Natural killer cell treated with Interleukin-12 subunit alpha and Interleukin-12 subunit beta and Interleukin-15 and Interleukin-18, amount 100 ng/mL, for 72 hours (primary cell): Measurements from ENCODE around the gene PCP4L1. TPM values are rescaled to one million over a fixed set of nuclear protein-coding genes. Genes with fewer than 3 reads are reported as not detected.

Experiments used
- ATAC-seq, 2 donors: fragments of 150-1000 bp; cut with Tn5 transposase in 1 of 2; sonication (Bioruptor Pico), chemical (Tn5 transposase) in 1 of 2; 2 replicates each; pipeline ENCODE4 v1.10.0; 2021
- DNase-seq: peaks from one replicate; pipeline ENCODE4 v3.0.0; 2022; ENCODE audit warnings: low spot score
- H3K27ac Mint-ChIP-seq, 2 donors: 1 replicate in 1 of 2; 2 replicates in 1 of 2; pipeline ENCODE4 v1.8.0; 2022; ENCODE audit warnings: mixed read lengths in 2 of 2, mild to moderate bottlenecking in 1 of 2, moderate library complexity in 1 of 2
- H3K27me3 Mint-ChIP-seq, 2 donors: 1 replicate in 1 of 2; 2 replicates in 1 of 2; pipeline ENCODE4 v1.8.0; 2022; ENCODE audit warnings: mixed read lengths in 2 of 2
- H3K36me3 Mint-ChIP-seq: one replicate; pipeline ENCODE4 v1.8.0; 2022; ENCODE audit warnings: mixed read lengths
- H3K4me1 Mint-ChIP-seq, 2 donors: 1 replicate in 1 of 2; 2 replicates in 1 of 2; pipeline ENCODE4 v1.8.0; 2022; ENCODE audit warnings: low read depth in 2 of 2, mixed read lengths in 2 of 2, mild to moderate bottlenecking in 1 of 2
- H3K4me3 Mint-ChIP-seq: one replicate; pipeline ENCODE4 v1.8.0; 2022; ENCODE audit warnings: mixed read lengths
- H3K9me3 Mint-ChIP-seq: 2 replicates; pipeline ENCODE4 v1.8.0; 2022; ENCODE audit warnings: mixed read lengths
- total RNA-seq, 2 donors: library from RNA; stranded (reverse); gene quantifications; one replicate each; pipeline ENCODE4 v1.2.3, GENCODE V29; 2022

The PCP4L1 gene
- under 1 TPM in 1 of 2 donors, not detected in 1; 0.31 TPM for total RNA-seq

GRCh38 chr1:161258439-161259344 lies at the start of gene PCP4L1:
Gene PCP4L1 (plus strand): TSS chr1:161258745. CDS start chr1:161258975, 230 bp downstream.
- H3K27me3 Mint-ChIP-seq, result peaks cover 41 to 63% of the 10 kb centered on the region in 2 donors
- ATAC-seq (peak; percentile 85 to 92), DNase-seq (peak; percentile 64)
- H3K27ac Mint-ChIP-seq, result no peak within 1 kb of the TSS
- H3K4me1 Mint-ChIP-seq, result peaks cover 12 to 13% of the 10 kb centered on the region in 2 donors
- peaks cover 14% of the 10 kb centered on the region for H3K36me3 Mint-ChIP-seq
- H3K9me3 Mint-ChIP-seq, result no peaks in the 10 kb centered on the region
- H3K4me3 Mint-ChIP-seq, result peak within 1 kb of the TSS; percentile 76

- peaks cover 29 to 36% of the 10 kb centered on the region in 2 donors for H3K4me1 Mint-ChIP-seq
Observed at GRCh38 chr1:161209790-161210409, 48.6 kb upstream of the PCP4L1 start.

GRCh38 chr1:161214369-161214768 lies 44.2 kb upstream of the PCP4L1 start:
- Mint-ChIP-seq H3K27ac (peak overlapping the region; percentile 94 to 100), H3K36me3 (peaks cover 38% of the 10 kb centered on the region), H3K9me3 (no peaks in the 10 kb centered on the region), H3K4me1 (peaks cover 49 to 54% of the 10 kb centered on the region in 2 donors), H3K4me3 (peak overlapping the region; percentile 92), H3K27me3 (no peaks in the 10 kb centered on the region)
- ATAC-seq (no peak), DNase-seq (peak; percentile 40)

More at GRCh38 chr1:161209790-161210409, 48.6 kb upstream of the PCP4L1 start:
- Mint-ChIP-seq H3K4me3 (no peak overlapping the region), H3K36me3 (peaks cover 40% of the 10 kb centered on the region), H3K27ac (peak overlapping the region; percentile 69 to 72), H3K27me3 (no peaks in the 10 kb centered on the region), H3K9me3 (no peaks in the 10 kb centered on the region)
- ATAC-seq (peak; percentile 92 to 93), DNase-seq (peak; percentile 79)

GRCh38 chr1:161215076-161215475 lies 43.5 kb upstream of the PCP4L1 start, which contains the start of gene FCER1G:
Gene FCER1G (plus strand): TSS chr1:161215295. CDS start chr1:161215322, 27 bp downstream.
- H3K36me3 Mint-ChIP-seq, result peaks cover 31% of the 10 kb centered on the region
- peaks cover 45 to 52% of the 10 kb centered on the region in 2 donors for H3K4me1 Mint-ChIP-seq
- peak within 1 kb of the TSS; percentile 94 to 100 for H3K27ac Mint-ChIP-seq
- H3K9me3 Mint-ChIP-seq, result no peaks in the 10 kb centered on the region
- ATAC-seq (peak; percentile 40 to 50), DNase-seq (peak; percentile 84)
- no peaks in the 10 kb centered on the region for H3K27me3 Mint-ChIP-seq
- H3K4me3 Mint-ChIP-seq, result peak within 1 kb of the TSS; percentile 92

- H3K27ac Mint-ChIP-seq, result peak overlapping the region; percentile 94 to 100
- DNase-seq (peak; percentile 86), ATAC-seq (peak; percentile 88 to 92)
- peaks cover 47 to 55% of the 10 kb centered on the region in 2 donors for H3K4me1 Mint-ChIP-seq
- peak overlapping the region; percentile 92 for H3K4me3 Mint-ChIP-seq
- no peaks in the 10 kb centered on the region for H3K27me3 Mint-ChIP-seq
- H3K9me3 Mint-ChIP-seq, result no peaks in the 10 kb centered on the region
- peaks cover 24% of the 10 kb centered on the region for H3K36me3 Mint-ChIP-seq
Observed at GRCh38 chr1:161216945-161217712, 41.4 kb upstream of the PCP4L1 start.

- ATAC-seq, result no peak
- Mint-ChIP-seq H3K4me1 (peaks cover 50 to 56% of the 10 kb centered on the region in 2 donors), H3K27ac (peak overlapping the region; percentile 94 to 100), H3K4me3 (peak overlapping the region; percentile 92), H3K27me3 (no peaks in the 10 kb centered on the region), H3K9me3 (no peaks in the 10 kb centered on the region), H3K36me3 (peaks cover 24% of the 10 kb centered on the region)
- DNase-seq, result peak; percentile 58
Observed at GRCh38 chr1:161217831-161218230, 40.7 kb upstream of the PCP4L1 start.

- no peaks in the 10 kb centered on the region for H3K9me3 Mint-ChIP-seq
- H3K36me3 Mint-ChIP-seq, result peaks cover 17% of the 10 kb centered on the region
- peak; percentile 23 for DNase-seq
- H3K4me1 Mint-ChIP-seq, result peaks cover 50 to 58% of the 10 kb centered on the region in 2 donors
- H3K27me3 Mint-ChIP-seq, result no peaks in the 10 kb centered on the region
- H3K27ac Mint-ChIP-seq, result peak overlapping the region; percentile 94 to 100
- no peak for ATAC-seq
- H3K4me3 Mint-ChIP-seq, result peak overlapping the region; percentile 92
Observed at GRCh38 chr1:161218301-161219077, 40.1 kb upstream of the PCP4L1 start.

- Mint-ChIP-seq H3K27ac (peak overlapping the region; percentile 94 to 100), H3K9me3 (no peaks in the 10 kb centered on the region), H3K4me3 (peak overlapping the region; percentile 68), H3K27me3 (no peaks in the 10 kb centered on the region), H3K4me1 (peaks cover 49 to 60% of the 10 kb centered on the region in 2 donors), H3K36me3 (peaks cover 9% of the 10 kb centered on the region)
- ATAC-seq (no peak), DNase-seq (peak; percentile 35)
Observed at GRCh38 chr1:161219078-161219892, 39.3 kb upstream of the PCP4L1 start.

- peak overlapping the region; percentile 94 to 100 for H3K27ac Mint-ChIP-seq
- peaks cover 5% of the 10 kb centered on the region for H3K36me3 Mint-ChIP-seq
- no peaks in the 10 kb centered on the region for H3K27me3 Mint-ChIP-seq
Observed at GRCh38 chr1:161220002-161220401, 38.5 kb upstream of the PCP4L1 start.

DNA sequence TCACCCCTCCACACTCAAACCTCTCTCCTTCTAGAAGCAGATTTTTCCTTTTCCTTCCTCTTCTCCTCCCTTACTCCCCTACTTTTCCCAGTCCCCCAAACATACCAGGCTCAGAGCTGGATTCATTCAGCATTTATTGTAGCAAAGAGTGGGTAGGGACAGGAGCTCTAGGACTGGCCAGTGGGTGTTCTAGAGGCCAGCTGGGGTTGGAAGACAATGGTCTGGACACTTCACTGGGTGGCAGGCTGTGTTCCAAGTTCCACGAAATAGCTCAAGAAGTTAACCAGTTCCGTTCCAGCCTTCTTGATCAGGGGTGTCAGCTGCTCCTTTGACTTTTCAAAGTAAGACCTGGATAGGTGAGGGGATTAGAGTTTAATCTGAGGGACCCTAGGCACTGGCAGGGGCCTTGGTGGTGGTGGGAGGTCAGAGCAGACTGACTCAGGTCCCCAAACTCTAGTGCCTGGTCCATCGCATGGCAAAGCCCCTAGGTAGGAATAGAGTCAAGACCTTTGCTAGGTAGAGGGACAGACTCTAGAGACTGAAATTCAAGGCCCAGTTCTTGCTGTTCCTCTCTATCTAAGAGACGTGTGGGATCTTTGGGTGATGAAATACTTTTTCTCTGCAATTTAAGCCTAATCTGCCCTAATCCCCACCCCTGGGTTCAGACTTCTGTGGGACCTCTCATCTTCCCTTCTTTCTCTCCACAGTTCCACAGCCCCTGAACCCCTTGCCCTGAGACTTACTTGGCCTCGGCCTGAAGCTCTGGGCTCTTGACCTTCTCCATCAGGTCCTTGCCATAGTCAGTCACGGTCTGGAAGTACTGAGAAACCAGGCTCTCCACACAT lies 36.1 kb upstream of the PCP4L1 start:
- peak overlapping the region in 1 of 2 donors; percentile 36 for H3K27ac Mint-ChIP-seq
- H3K4me3 Mint-ChIP-seq, result no peak overlapping the region
- ATAC-seq, result no peak
- H3K27me3 Mint-ChIP-seq, result no peaks in the 10 kb centered on the region
- peaks cover 49 to 61% of the 10 kb centered on the region in 2 donors for H3K4me1 Mint-ChIP-seq
- peak; percentile 49 for DNase-seq
- H3K9me3 Mint-ChIP-seq, result no peaks in the 10 kb centered on the region
- H3K36me3 Mint-ChIP-seq, result peaks cover 5% of the 10 kb centered on the region

More at GRCh38 chr1:161220002-161220401, 38.5 kb upstream of the PCP4L1 start:
- Mint-ChIP-seq H3K4me3 (no peak overlapping the region), H3K4me1 (peaks cover 42 to 56% of the 10 kb centered on the region in 2 donors), H3K9me3 (no peaks in the 10 kb centered on the region)
- no peak for DNase-seq
- ATAC-seq, result no peak
